Muscle layer of colon (tissue), 2 donors: ENCODE measurements around the gene HECTD3.

ENCODE experiments used
- H3K27ac ChIP-seq: one replicate; pipeline ENCODE4 v1.7.0; 2013; ENCODE audit warnings: low read depth, mild to moderate bottlenecking, low read length, moderate library complexity
- H3K27me3 ChIP-seq, 2 donors: one replicate each; pipeline ENCODE4 v1.7.0; 2013; ENCODE audit warnings: low read length in 2 of 2, mild to moderate bottlenecking in 2 of 2; ENCODE audit not compliant: insufficient read depth in 2 of 2, control insufficient read depth in 1 of 2
- H3K36me3 ChIP-seq: one replicate; pipeline ENCODE4 v1.7.0; 2013; ENCODE audit warnings: mild to moderate bottlenecking, low read length; ENCODE audit not compliant: insufficient read depth
- H3K4me1 ChIP-seq: one replicate; pipeline ENCODE4 v1.7.0; 2013; ENCODE audit warnings: mild to moderate bottlenecking, low read length; ENCODE audit not compliant: insufficient read depth
- H3K4me3 ChIP-seq, 2 donors: one replicate each; pipeline ENCODE4 v1.7.0; 2013; ENCODE audit warnings: low read length in 2 of 2, low read depth in 1 of 2, mild to moderate bottlenecking in 1 of 2, moderate library complexity in 1 of 2
- H3K9ac ChIP-seq: one replicate; pipeline ENCODE4 v1.7.0; 2013; ENCODE audit warnings: low read length
- H3K9me3 ChIP-seq: one replicate; pipeline ENCODE4 v1.7.0; 2013; ENCODE audit warnings: mild to moderate bottlenecking, low read length
- donor health status: abdominal sarcoma.
- donor health status: Adenocarcinoma of cecum.

HECTD3 gene

GRCh38 chr1:45012639-45013278 is 1.6 kb upstream of the HECTD3 start:
- H3K9ac ChIP-seq: peak overlapping the region; percentile 91
- peaks cover 49% of the 10 kb centered on the region for H3K4me1 ChIP-seq
- no peaks in the 10 kb centered on the region for H3K27me3 ChIP-seq
- H3K9me3 ChIP-seq: no peaks in the 10 kb centered on the region
- H3K36me3 ChIP-seq: peaks cover 32% of the 10 kb centered on the region
- H3K4me3 ChIP-seq: peak overlapping the region; percentile 30 to 97
- H3K27ac ChIP-seq: peak overlapping the region; percentile 45

GRCh38 chr1:45011837-45012638 is 914 bp upstream of the HECTD3 start, which contains the start of gene UROD:
UROD (plus strand) TSS chr1:45012254; CDS start chr1:45012266, 12 bp downstream.
- peaks cover 49% of the 10 kb centered on the region for H3K4me1 ChIP-seq
- H3K36me3 ChIP-seq: peaks cover 39% of the 10 kb centered on the region
- H3K27ac ChIP-seq: peak within 1 kb of the TSS; percentile 69
- H3K27me3 ChIP-seq: no peaks in the 10 kb centered on the region
- peak within 1 kb of the TSS; percentile 91 for H3K9ac ChIP-seq
- no peaks in the 10 kb centered on the region for H3K9me3 ChIP-seq
- peak within 1 kb of the TSS; percentile 97 to 98 for H3K4me3 ChIP-seq

- H3K4me1 ChIP-seq: peaks cover 49% of the 10 kb centered on the region
- peaks cover 55% of the 10 kb centered on the region for H3K36me3 ChIP-seq
- H3K9ac ChIP-seq: peak overlapping the region; percentile 69
- H3K27me3 ChIP-seq: no peaks in the 10 kb centered on the region
- no peaks in the 10 kb centered on the region for H3K9me3 ChIP-seq
- H3K27ac ChIP-seq: peak overlapping the region; percentile 69
- peak overlapping the region; percentile 97 to 98 for H3K4me3 ChIP-seq
Observed at GRCh38 chr1:45009956-45010854, 919 bp downstream of the HECTD3 start.

- Histone ChIP-seq H3K27ac (no peak overlapping the region), H3K4me3 (peak overlapping the region in 1 of 2 donors; percentile 97), H3K36me3 (peaks cover 62% of the 10 kb centered on the region)
Observed at GRCh38 chr1:45009296-45009865, 1.7 kb downstream of the HECTD3 start.

GRCh38 chr1:45008516-45008915 is 2.6 kb downstream of the HECTD3 start:
- Histone ChIP-seq H3K27me3 (no peaks in the 10 kb centered on the region), H3K36me3 (peaks cover 62% of the 10 kb centered on the region), H3K27ac (no peak overlapping the region), H3K4me3 (no peak overlapping the region), H3K9me3 (no peaks in the 10 kb centered on the region), H3K4me1 (peaks cover 33% of the 10 kb centered on the region), H3K9ac (no peak overlapping the region)

More at GRCh38 chr1:45009296-45009865, 1.7 kb downstream of the HECTD3 start:
- H3K4me1 ChIP-seq: peaks cover 41% of the 10 kb centered on the region
- H3K9ac ChIP-seq: peak overlapping the region; percentile 69
- H3K9me3 ChIP-seq: no peaks in the 10 kb centered on the region
- H3K27me3 ChIP-seq: no peaks in the 10 kb centered on the region

- Histone ChIP-seq H3K36me3 (peaks cover 65% of the 10 kb centered on the region), H3K9ac (no peak overlapping the region), H3K4me3 (no peak overlapping the region), H3K9me3 (no peaks in the 10 kb centered on the region), H3K4me1 (peaks cover 29% of the 10 kb centered on the region), H3K27me3 (no peaks in the 10 kb centered on the region), H3K27ac (no peak overlapping the region)
Observed at GRCh38 chr1:45008076-45008475, 3.0 kb downstream of the HECTD3 start.

- Histone ChIP-seq H3K4me3 (no peak overlapping the region), H3K4me1 (peaks cover 21% of the 10 kb centered on the region), H3K9me3 (no peaks in the 10 kb centered on the region), H3K36me3 (peaks cover 71% of the 10 kb centered on the region), H3K27ac (no peak overlapping the region), H3K9ac (no peak overlapping the region), H3K27me3 (no peaks in the 10 kb centered on the region)
Observed at GRCh38 chr1:45007311-45007710, 3.8 kb downstream of the HECTD3 start.

- H3K27me3 ChIP-seq: no peaks in the 10 kb centered on the region
- H3K9ac ChIP-seq: no peak overlapping the region
- peaks cover 75% of the 10 kb centered on the region for H3K36me3 ChIP-seq
Observed at GRCh38 chr1:45005761-45006160, 5.4 kb downstream of the HECTD3 start.

GRCh38 chr1:45004281-45004920 is 6.7 kb downstream of the HECTD3 start:
- Histone ChIP-seq H3K36me3 (peaks cover 70% of the 10 kb centered on the region), H3K27me3 (no peaks in the 10 kb centered on the region), H3K9ac (no peak overlapping the region), H3K9me3 (no peaks in the 10 kb centered on the region), H3K4me1 (peaks cover 5% of the 10 kb centered on the region), H3K27ac (no peak overlapping the region), H3K4me3 (no peak overlapping the region)

More at GRCh38 chr1:45005761-45006160, 5.4 kb downstream of the HECTD3 start:
- H3K9me3 ChIP-seq: no peaks in the 10 kb centered on the region
- no peak overlapping the region for H3K27ac ChIP-seq
- no peak overlapping the region for H3K4me3 ChIP-seq
- peaks cover 14% of the 10 kb centered on the region for H3K4me1 ChIP-seq

GRCh38 chr1:45003741-45004140 is 7.4 kb downstream of the HECTD3 start:
- H3K4me1 ChIP-seq: no peaks in the 10 kb centered on the region
- H3K27ac ChIP-seq: no peak overlapping the region
- H3K9ac ChIP-seq: no peak overlapping the region
- no peaks in the 10 kb centered on the region for H3K27me3 ChIP-seq
- H3K4me3 ChIP-seq: no peak overlapping the region
- H3K9me3 ChIP-seq: no peaks in the 10 kb centered on the region
- peaks cover 64% of the 10 kb centered on the region for H3K36me3 ChIP-seq
